CD8-positive, alpha-beta memory T cell (primary cell): ENCODE measurements around the gene SFXN2. TPM values are rescaled to one million over a fixed set of nuclear protein-coding genes. Genes with fewer than 3 reads are reported as not detected.

Experiments used
- CTCF ChIA-PET: fragments of 350-600 bp; sonication (Branson Sonifier 250); formaldehyde crosslinking; loops from one replicate; lab custom pipeline; 2021; ENCODE audit warnings: antibody characterized with exemption; lab: Charles Lee
- POLR2A ChIA-PET: fragments of 350-600 bp; sonication (Branson Sonifier 250); formaldehyde crosslinking; loops from one replicate; lab custom pipeline; 2021; ENCODE audit warnings: antibody characterized with exemption; lab: Charles Lee
- DNase-seq, 5 donors: peaks; one replicate each; pipeline versions ENCODE4 v3.0.0 to v3.0.0-alpha.2; 2020 to 2022; ENCODE audit warnings: mixed read lengths in 1 of 5
- H3K27ac ChIP-seq: one replicate; pipeline ENCODE4 v1.7.0; 2013; ENCODE audit warnings: low read depth, mild to moderate bottlenecking, low read length, moderate library complexity
- H3K27me3 ChIP-seq: 2 replicates; pipeline ENCODE4 v1.7.0; 2013; ENCODE audit warnings: low read length, mild to moderate bottlenecking; ENCODE audit not compliant: insufficient read depth, poor library complexity, severe bottlenecking
- H3K36me3 ChIP-seq: 2 replicates; pipeline ENCODE4 v1.7.0; 2013; ENCODE audit warnings: mild to moderate bottlenecking, low read length, moderate library complexity; ENCODE audit not compliant: insufficient read depth
- H3K4me1 ChIP-seq: 2 replicates; pipeline ENCODE4 v1.7.0; 2013; ENCODE audit warnings: mild to moderate bottlenecking, low read length, moderate library complexity; ENCODE audit not compliant: insufficient read depth
- H3K4me3 ChIP-seq: 2 replicates; pipeline ENCODE4 v1.7.0; 2013; ENCODE audit warnings: mild to moderate bottlenecking, low read length
- H3K9me3 ChIP-seq: 2 replicates; pipeline ENCODE4 v1.7.0; 2013; ENCODE audit warnings: mild to moderate bottlenecking, low read length
- H3K27ac Mint-ChIP-seq, 8 donors: one replicate each; pipeline ENCODE4 v1.8.0; 2020 to 2021; ENCODE audit warnings: mixed read lengths in 8 of 8, mild to moderate bottlenecking in 6 of 8, inconsistent platforms in 3 of 8, moderate library complexity in 3 of 8
- H3K27me3 Mint-ChIP-seq, 2 donors: one replicate each; pipeline ENCODE4 v1.8.0; 2020 to 2021; ENCODE audit warnings: mixed read lengths in 2 of 2, mild to moderate bottlenecking in 1 of 2, moderate library complexity in 1 of 2
- H3K36me3 Mint-ChIP-seq, 3 donors: one replicate each; pipeline ENCODE4 v1.8.0; 2020 to 2021; ENCODE audit warnings: mixed read lengths in 3 of 3, inconsistent platforms in 1 of 3, mild to moderate bottlenecking in 1 of 3
- H3K4me1 Mint-ChIP-seq, 3 donors: one replicate each; pipeline ENCODE4 v1.8.0; 2020 to 2021; ENCODE audit warnings: mixed read lengths in 3 of 3, inconsistent platforms in 1 of 3, mild to moderate bottlenecking in 1 of 3
- H3K4me3 Mint-ChIP-seq, 7 donors: one replicate each; pipeline ENCODE4 v1.8.0; 2020 to 2021; ENCODE audit warnings: mixed read lengths in 7 of 7, mild to moderate bottlenecking in 6 of 7, moderate library complexity in 4 of 7, inconsistent platforms in 2 of 7
- H3K9me3 Mint-ChIP-seq, 5 donors: one replicate each; pipeline ENCODE4 v1.8.0; 2020 to 2022; ENCODE audit warnings: mixed read lengths in 5 of 5, mild to moderate bottlenecking in 3 of 5, moderate library complexity in 2 of 5, inconsistent platforms in 1 of 5
- polyA plus RNA-seq: library from polyadenylated mRNA; unstranded; fragments of 300-500 nt; fragmentation: Illumina TruSeq; gene quantifications from one replicate; pipeline ENCODE4 v1.2.3, GENCODE V29; 2021
- total RNA-seq, 2 experiments: library from RNA; stranded (reverse); gene quantifications; one replicate each; pipeline ENCODE4 v1.2.3, GENCODE V29; 2021

SFXN2 gene
- total and polyA plus RNA-seq, 3 experiments from 2014 or later, result 10.1 to 30.6 (median 27.6) TPM

DNA sequence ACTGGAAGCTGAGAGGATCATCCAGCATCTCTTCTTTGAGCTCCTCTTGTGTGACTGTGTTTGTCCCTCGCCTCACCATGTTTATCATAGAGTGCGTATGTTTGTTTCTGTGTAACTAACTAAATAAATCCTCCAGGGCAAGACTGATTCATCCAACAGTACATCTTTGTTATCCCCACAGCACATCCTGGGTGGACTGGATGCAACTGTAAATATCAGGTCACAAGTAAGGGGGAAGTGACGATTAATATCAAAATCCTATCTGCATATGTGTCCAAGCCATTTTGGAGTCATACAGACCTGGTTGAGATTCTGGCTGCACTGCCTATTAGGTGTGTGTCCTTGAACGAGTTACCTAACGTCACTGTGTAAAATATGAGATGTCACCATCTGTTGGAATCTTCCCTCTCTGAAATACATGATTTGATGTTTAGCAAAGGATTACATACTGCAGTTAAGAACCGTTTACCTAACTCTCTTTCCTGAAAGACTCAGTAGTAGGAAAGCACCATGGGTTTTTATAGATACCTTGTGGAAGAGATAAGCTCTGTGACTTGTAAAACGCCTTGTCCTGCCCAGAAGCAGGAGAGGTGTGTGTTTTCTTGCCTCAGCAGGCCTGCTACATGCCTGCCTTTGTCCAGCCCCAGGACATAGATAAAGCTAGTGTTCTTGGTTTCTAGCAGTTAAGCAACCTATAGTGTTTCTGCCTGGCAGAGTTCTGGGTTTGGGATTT lies 55.1 kb downstream of the SFXN2 start:
- POLR2A ChIA-PET, result no interaction called here

DNA sequence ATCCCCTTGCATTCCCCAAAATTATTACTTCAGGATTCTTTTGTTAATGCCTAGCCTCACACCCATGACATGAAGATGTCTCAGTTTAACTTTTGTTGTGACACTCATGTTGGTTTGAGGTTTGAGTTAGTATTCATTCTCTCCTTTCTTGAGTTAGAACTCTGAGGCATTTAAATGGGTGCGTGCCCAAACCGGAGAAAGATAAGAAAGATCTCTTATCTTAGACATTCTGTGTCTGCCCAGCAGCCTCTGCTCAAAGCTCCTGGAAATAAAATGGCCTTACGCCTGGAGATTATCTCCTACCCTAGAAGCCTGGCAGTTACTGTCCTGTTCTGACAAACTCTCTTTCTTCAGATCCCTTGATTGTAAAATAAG lies 55.7 kb downstream of the SFXN2 start:
- Histone ChIP-seq H3K27ac (peak overlapping the region; percentile 17), H3K27me3 (no peaks in the 10 kb centered on the region), H3K4me3 (no peak overlapping the region), H3K4me1 (peaks cover 14% of the 10 kb centered on the region), H3K9me3 (no peaks in the 10 kb centered on the region), H3K36me3 (no peaks in the 10 kb centered on the region)
- Mint-ChIP-seq H3K9me3 (no peaks in the 10 kb centered on the region), H3K27me3 (no peaks in the 10 kb centered on the region), H3K36me3 (peaks cover 0 to 46% (median 6%) of the 10 kb centered on the region in 3 donors), H3K27ac (peak overlapping the region in 2 of 8 donors; percentile 29 to 60), H3K4me1 (peaks cover 37 to 66% (median 65%) of the 10 kb centered on the region in 3 donors), H3K4me3 (no peak overlapping the region)
- POLR2A ChIA-PET, result no interaction called here
- DNase-seq, result no peak
- CTCF ChIA-PET, result no interaction called here

More for the DNA sequence above, 55.1 kb downstream of the SFXN2 start:
- Histone ChIP-seq H3K36me3 (no peaks in the 10 kb centered on the region), H3K9me3 (no peaks in the 10 kb centered on the region), H3K4me3 (no peak overlapping the region), H3K27me3 (no peaks in the 10 kb centered on the region), H3K4me1 (peaks cover 13% of the 10 kb centered on the region), H3K27ac (peak overlapping the region; percentile 17)
- Mint-ChIP-seq H3K36me3 (peaks cover 0 to 49% (median 6%) of the 10 kb centered on the region in 3 donors), H3K27me3 (no peaks in the 10 kb centered on the region), H3K27ac (peak overlapping the region in 5 of 8 donors; percentile 18 to 80 (median 29)), H3K9me3 (no peaks in the 10 kb centered on the region), H3K4me1 (peaks cover 35 to 67% (median 61%) of the 10 kb centered on the region in 3 donors), H3K4me3 (no peak overlapping the region)
- DNase-seq, result no peak
- CTCF ChIA-PET, result no interaction called here

DNA sequence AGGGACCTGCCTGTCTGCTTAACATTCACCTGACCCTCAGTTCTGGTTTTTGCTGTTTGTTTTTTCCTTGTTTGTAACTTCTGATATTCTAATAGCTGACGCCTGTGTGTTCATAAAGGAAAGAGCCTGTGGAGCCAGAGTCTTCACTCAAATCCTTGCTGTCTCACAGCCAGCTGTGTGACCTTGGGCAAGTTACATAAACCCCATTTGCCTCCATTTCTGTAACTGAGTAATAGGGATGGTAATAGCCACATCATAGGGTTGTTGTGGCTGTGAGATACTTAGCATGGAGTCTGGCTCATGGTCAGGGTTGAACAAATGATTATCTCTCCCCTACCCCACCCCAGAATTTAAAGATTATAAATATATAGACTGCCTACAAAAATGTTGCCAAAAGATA lies 56.4 kb downstream of the SFXN2 start:
- Mint-ChIP-seq H3K27me3 (no peaks in the 10 kb centered on the region), H3K4me3 (no peak overlapping the region), H3K9me3 (no peaks in the 10 kb centered on the region), H3K36me3 (peaks cover 0 to 45% (median 6%) of the 10 kb centered on the region in 3 donors), H3K4me1 (peaks cover 38 to 66% (median 65%) of the 10 kb centered on the region in 3 donors), H3K27ac (peak overlapping the region in 1 of 8 donors; percentile 60)
- Histone ChIP-seq H3K27ac (no peak overlapping the region), H3K4me3 (no peak overlapping the region), H3K27me3 (no peaks in the 10 kb centered on the region), H3K4me1 (peaks cover 21% of the 10 kb centered on the region), H3K36me3 (no peaks in the 10 kb centered on the region), H3K9me3 (no peaks in the 10 kb centered on the region)
- ChIA-PET POLR2A (no interaction called here), CTCF (no interaction called here)
- DNase-seq, result no peak

DNA sequence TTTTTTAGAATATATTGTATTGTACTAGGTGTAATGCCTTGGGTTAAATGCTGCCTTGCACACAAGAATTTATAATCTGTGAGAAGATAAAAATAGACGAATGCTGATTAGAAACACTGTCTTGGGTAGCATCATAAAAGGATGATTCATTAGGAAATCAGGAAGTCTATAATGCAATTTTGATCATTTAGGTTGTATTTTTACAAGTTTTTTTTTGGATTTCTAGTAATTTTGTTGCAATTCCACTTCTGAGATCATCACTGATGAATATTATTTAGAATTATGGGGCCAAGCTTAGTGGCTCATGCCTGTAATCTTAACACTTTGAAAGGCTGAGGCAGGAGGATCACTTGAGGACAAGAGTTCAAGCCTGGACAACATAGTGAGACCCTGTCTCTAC lies 58.9 kb downstream of the SFXN2 start:
- no peak overlapping the region for H3K4me3 Mint-ChIP-seq
- H3K9me3 Mint-ChIP-seq, result no peaks in the 10 kb centered on the region
- Histone ChIP-seq H3K27ac (no peak overlapping the region), H3K9me3 (no peaks in the 10 kb centered on the region), H3K4me3 (no peak overlapping the region), H3K36me3 (no peaks in the 10 kb centered on the region), H3K27me3 (no peaks in the 10 kb centered on the region), H3K4me1 (peaks cover 35% of the 10 kb centered on the region)
- ChIA-PET CTCF (no interaction called here), POLR2A (no interaction called here)
- peaks cover 41 to 68% (median 65%) of the 10 kb centered on the region in 3 donors for H3K4me1 Mint-ChIP-seq
- H3K27ac Mint-ChIP-seq, result peak overlapping the region in 1 of 8 donors; percentile 47
- no peaks in the 10 kb centered on the region for H3K27me3 Mint-ChIP-seq
- H3K36me3 Mint-ChIP-seq, result peaks cover 0 to 45% (median 2%) of the 10 kb centered on the region in 3 donors
- no peak for DNase-seq

DNA sequence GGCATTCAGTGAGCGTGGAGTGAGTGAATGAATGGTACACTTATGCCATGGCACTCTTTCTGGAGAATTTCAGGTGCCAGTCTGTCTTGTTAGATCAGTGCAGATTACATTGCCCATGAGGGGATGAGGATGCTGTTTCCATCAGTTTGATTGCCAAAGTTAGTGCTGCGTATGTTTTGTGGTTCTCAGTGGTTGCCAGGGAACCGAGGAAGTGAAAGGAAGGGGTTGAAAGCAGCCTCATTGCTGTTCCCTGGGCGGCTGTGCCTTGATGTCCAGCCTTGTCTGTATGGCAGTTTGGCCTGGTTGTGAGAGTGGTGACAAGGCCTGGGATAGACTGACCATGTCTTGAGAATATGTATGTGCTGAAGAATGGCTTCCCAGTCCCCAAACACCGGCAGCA lies 59.5 kb downstream of the SFXN2 start:
- Mint-ChIP-seq H3K27me3 (no peaks in the 10 kb centered on the region), H3K9me3 (no peaks in the 10 kb centered on the region), H3K27ac (peak overlapping the region in 5 of 8 donors; percentile 8 to 81 (median 41)), H3K4me1 (peaks cover 41 to 75% (median 69%) of the 10 kb centered on the region in 3 donors), H3K4me3 (peak overlapping the region in 1 of 7 donors; percentile 21), H3K36me3 (peaks cover 0 to 47% (median 2%) of the 10 kb centered on the region in 3 donors)
- no peak overlapping the region for H3K4me3 ChIP-seq
- H3K4me1 ChIP-seq, result peaks cover 35% of the 10 kb centered on the region
- H3K9me3 ChIP-seq, result no peaks in the 10 kb centered on the region
- ChIA-PET CTCF (no interaction called here), POLR2A (no interaction called here)
- H3K36me3 ChIP-seq, result no peaks in the 10 kb centered on the region
- DNase-seq, result peak in 1 of 5 donors; percentile 52
- no peaks in the 10 kb centered on the region for H3K27me3 ChIP-seq
- H3K27ac ChIP-seq, result no peak overlapping the region

DNA sequence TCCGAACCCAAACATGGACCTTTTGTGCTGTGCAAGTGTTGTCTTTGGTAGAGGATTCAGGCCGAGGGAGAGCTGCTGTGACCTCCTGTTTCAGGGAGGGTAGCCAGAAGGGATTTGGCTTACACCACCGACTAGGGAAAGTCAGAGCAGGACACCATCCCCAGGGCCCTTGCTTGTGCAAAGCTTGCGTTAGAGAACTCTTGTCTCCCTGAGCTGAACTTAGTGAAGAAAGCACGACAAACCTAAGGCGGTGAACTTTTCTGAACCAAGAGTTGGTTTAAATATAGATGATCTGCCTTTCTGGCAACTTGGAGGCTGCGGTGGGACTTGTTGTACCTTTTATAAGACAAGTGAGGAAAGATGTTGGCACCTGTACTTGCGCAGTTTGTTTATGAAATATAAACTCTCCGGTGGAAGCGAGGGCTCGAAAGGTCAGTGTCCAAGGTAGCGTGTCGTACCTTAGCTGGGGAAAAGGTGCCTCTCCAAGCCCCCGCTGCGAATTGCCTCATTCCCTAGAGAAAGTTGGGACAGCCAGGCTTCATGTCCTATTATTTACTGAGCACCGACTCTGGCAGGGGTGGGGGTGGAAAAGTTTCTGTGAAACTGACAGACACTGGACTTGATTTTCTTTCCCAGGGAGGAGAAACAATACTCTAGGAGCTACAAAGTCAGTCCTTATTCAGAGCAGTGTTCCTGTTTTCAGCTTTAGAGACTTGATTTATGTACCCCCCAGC lies 60.9 kb downstream of the SFXN2 start:
- Mint-ChIP-seq H3K4me1 (peaks cover 45 to 72% (median 65%) of the 10 kb centered on the region in 3 donors), H3K27ac (peak overlapping the region in 2 of 8 donors; percentile 14 to 42), H3K9me3 (no peaks in the 10 kb centered on the region), H3K36me3 (peaks cover 0 to 45% (median 0%) of the 10 kb centered on the region in 3 donors), H3K4me3 (no peak overlapping the region), H3K27me3 (no peaks in the 10 kb centered on the region)
- Histone ChIP-seq H3K9me3 (no peaks in the 10 kb centered on the region), H3K27ac (no peak overlapping the region), H3K36me3 (no peaks in the 10 kb centered on the region), H3K4me1 (peaks cover 35% of the 10 kb centered on the region), H3K4me3 (no peak overlapping the region), H3K27me3 (no peaks in the 10 kb centered on the region)
- no peak for DNase-seq
- ChIA-PET POLR2A (interaction anchor here (0.6 kb wide), 1 partner anchor 994 kb away, joined by 3 read pairs; no protein-coding TSS in a partner anchor), CTCF (no interaction called here)

DNA sequence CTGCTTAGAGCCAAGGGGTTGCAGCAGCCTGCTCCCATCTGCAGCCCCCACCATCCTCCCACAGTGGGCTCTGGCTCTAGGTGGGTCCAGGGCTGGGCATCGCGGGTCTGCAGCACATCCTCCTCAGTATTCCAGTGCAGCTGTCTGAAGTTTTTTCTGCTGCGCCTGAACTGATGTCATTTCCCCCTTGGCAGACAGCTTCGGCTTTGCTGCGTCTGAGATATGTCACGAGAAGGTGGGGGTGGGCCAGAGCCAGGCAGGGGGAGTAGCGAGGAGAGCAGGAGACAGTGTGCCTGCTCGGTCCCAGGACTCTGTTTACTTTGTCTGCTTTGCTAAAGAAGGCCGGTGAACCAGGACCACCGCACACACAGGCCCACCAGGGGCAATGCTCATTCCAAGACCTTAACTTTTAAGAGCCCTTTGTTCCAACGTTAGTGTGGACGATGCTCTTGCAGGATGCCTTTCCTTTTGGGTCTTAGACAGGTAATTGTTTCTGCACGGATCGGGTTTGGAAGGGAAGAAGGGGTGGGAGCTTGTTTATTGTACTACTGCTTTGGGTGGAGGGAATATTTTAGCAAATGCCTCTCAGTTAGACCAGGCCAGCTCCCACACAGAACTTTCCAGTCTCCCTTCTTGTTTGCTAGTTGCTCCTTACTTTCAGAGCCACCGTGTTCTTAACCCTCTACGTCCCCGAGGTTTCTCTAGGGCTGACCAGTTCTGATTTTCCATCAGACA lies 61.7 kb downstream of the SFXN2 start:
- ChIA-PET CTCF (interaction anchor here (0.6 kb wide), 1 partner anchor 543 kb away, joined by 3 read pairs; no protein-coding TSS in a partner anchor), POLR2A (interaction anchor here (0.6 kb wide), 1 partner anchor 995 kb away, joined by 3 read pairs; no protein-coding TSS in a partner anchor)
- Mint-ChIP-seq H3K4me1 (peaks cover 49 to 72% (median 65%) of the 10 kb centered on the region in 3 donors), H3K9me3 (no peaks in the 10 kb centered on the region), H3K27me3 (no peaks in the 10 kb centered on the region), H3K36me3 (peaks cover 0 to 46% (median 0%) of the 10 kb centered on the region in 3 donors), H3K4me3 (no peak overlapping the region), H3K27ac (peak overlapping the region in 5 of 8 donors; percentile 13 to 78 (median 37))
- Histone ChIP-seq H3K36me3 (no peaks in the 10 kb centered on the region), H3K4me3 (no peak overlapping the region), H3K9me3 (no peaks in the 10 kb centered on the region), H3K27ac (no peak overlapping the region), H3K27me3 (no peaks in the 10 kb centered on the region), H3K4me1 (peaks cover 35% of the 10 kb centered on the region)
- peak in 1 of 5 donors; percentile 56 for DNase-seq
